HG02938 (cell line): ENCODE results near the gene LMAN2L.
A peak's percentile ranks its signal among the peaks of the same experiment; 100 is the strongest.

Experiments
- ATAC-seq: cut with Tn5 transposase; IDR thresholded peaks from one replicate; pipeline ENCODE4 v1.9.1; 2021; ENCODE audit warnings: mild to moderate bottlenecking, moderate library complexity; ENCODE audit not compliant: unreplicated experiment

LMAN2L gene

GRCh38 chr2:96739633-96740428 is at the start of gene LMAN2L:
LMAN2L (minus strand) TSS chr2:96740064; CDS start chr2:96740040, 24 bp downstream.
- peak; percentile 97 for ATAC-seq

DNA sequence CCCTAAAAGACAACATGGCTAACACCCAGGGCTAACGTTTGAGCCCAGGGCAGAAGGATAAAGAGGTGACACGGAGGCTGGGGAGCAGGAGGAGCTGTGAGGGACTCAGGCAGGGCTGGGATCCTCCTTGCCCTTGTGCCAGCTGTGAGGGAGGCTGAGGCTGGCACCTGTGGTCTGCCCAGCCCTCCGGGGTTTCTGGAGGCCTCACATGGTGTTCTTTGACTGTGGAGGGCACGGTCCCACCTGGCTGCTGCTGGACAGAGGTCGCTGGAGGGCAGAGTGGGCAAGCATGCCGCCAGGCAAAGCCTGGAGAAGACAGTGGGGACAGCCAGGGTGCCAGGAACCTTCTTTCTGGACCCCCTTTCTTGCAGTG is 49.4 kb upstream of the LMAN2L start:
- no peak for ATAC-seq

DNA sequence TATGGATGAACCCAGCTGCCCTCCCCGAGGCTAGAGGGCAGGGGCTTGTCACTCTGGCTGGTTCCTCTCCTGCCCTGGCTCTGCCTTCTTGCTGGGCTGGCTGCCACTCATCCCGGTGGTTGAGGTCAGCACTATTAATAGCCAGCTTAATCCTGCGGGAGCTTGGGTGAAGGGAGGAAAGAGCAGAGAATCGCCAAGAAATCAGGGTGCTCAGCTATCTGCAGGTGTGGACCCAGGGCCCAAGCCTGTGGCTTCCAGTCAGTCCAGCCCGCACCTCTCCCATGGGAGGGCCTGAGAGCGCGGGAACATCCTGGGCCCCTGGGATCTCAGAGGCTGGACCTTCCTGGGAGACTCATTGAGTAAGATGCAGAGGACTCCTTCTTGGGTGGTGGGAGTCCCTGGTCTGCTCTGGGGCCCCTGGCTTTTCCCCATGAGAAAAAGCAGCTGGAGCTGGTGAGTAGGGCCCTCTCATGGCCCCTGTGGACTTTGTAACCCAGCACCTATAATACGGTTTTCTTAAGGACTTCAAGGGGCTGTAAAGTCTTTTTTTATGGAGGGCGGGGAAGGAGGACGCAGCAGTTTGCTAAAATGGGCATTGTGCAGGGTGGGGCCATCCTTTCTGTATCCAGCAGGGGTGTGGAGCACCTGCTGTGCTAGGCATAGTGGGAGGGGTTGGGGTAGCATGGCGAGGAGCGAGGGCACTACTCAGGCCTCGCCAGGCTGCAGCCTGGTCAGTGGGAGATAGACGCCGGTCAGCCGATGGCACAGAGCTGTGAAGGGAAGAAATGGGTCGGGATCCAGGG is 48.8 kb upstream of the LMAN2L start:
- no peak for ATAC-seq

GRCh38 chr2:96787411-96787810 is 47.5 kb upstream of the LMAN2L start:
- no peak for ATAC-seq

GRCh38 chr2:96783388-96783787 is 43.5 kb upstream of the LMAN2L start:
- ATAC-seq = no peak

DNA sequence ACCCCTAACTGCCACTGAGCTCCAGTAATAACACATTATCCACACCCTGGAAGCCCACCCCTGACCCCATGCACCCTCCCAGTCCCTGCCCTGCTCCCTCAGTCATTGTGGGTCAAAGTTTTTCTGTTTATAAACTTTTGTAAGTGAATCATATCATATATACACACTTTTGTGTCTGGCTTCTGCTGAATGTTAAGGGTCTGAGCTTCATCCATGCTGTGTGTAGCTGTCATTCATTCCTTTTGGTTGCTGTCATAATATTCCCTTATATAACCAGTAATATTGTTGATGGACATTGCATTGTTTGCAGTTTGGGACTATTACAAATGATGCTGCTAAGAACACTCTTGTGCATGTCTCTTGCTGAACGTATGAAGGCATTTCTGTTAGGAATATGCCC is 35.3 kb upstream of the LMAN2L start:
- ATAC-seq = no peak

DNA sequence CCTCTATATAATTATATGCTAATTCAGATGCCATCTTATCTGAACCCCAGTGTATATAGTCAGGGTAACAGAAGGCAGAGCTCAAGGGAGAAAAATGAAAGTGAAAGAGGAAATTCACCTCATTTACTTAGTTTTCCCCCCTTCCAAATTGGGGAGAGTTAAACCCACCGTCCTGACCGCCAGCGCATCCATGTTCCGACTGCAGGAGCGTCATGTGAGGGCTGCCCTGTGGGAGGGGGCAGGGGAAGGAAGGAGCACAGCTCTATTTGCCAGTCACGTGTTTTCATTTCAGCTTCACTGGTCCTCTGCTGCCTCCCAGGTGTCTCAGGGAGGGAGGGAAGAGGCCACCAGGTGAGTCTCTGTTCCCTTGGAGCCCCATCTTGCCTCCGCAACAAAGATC is 34.1 kb upstream of the LMAN2L start:
- no peak for ATAC-seq

DNA sequence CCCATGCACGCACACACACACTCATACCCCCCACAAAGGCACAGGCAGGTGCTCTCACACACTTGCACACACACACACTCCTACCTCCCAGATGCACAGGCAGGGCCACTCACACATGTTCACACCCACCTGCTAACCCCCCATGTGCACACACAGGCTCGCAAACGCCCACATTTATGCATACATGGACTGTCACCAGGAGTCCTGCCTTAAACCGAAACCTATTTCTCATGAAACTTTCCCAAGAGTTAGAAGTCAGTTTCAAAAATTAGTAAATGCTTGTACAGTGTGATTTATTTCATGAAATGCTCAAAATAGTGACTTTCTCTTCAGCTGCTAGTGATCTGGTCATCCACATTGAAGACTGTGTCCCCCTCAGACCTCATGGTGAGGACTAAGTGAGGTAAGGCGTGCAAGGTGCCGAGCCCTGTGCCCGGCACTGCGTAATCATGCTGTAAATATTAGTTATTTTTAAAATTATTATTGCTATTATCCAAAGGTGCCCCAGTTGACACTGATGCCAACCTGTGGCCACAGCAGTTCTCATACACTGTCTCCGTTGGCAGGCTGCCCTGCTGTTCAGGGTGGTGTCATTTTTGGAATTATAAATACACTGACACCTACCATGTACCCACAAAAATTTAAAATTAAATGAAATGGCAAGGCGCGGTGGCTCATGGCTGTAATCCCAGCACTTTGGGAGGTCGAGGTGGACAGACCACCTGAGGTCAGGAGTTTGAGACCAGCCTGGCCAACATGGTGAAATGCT is 33.2 kb upstream of the LMAN2L start:
- no peak for ATAC-seq

GRCh38 chr2:96771796-96772618 is 32.1 kb upstream of the LMAN2L start:
- no peak for ATAC-seq

DNA sequence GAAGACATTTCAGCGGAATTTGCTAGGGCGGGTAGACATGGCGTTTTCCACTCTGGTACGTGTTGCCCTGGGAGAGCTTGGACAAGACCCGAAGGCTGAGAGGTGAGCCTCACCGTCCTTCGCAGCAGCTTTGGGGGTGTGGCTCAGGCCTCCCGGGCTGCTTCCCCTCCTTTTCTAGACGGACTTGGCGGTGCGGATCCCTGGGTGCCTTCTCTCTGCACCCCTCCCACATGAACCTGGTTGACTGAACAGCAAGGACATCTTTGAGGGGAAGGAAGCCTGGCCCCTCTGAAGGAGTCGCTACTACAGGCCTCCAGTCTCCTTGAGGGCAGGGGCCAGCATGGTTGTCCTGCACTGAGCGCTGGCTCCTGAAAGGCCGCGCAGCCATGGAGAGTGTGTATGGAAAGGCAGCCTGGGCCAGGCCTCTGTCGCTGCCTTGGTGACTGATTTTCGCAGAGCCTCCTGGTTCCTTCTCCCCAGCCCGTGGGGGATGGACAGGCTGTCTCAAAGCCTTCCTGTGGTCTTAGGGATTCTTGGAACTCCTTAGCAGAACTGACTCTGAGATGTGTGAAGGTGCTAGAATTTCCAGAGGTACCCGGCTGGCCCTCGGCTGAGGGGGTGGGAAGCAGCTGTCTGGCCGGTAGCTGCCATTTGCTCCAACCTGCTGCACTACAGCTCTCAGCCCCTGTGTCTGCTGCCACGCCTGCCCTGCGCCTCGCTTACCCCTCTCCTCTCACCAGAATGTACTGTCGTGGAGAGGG is 30.8 kb upstream of the LMAN2L start:
- ATAC-seq = no peak

GRCh38 chr2:96769814-96770213 is 29.9 kb upstream of the LMAN2L start:
- ATAC-seq = no peak

GRCh38 chr2:96768083-96768561 is 28.3 kb upstream of the LMAN2L start:
- ATAC-seq = no peak

GRCh38 chr2:96767135-96767871 is 27.4 kb upstream of the LMAN2L start:
- no peak for ATAC-seq

GRCh38 chr2:96764253-96764637 is 24.4 kb upstream of the LMAN2L start:
- ATAC-seq = no peak

DNA sequence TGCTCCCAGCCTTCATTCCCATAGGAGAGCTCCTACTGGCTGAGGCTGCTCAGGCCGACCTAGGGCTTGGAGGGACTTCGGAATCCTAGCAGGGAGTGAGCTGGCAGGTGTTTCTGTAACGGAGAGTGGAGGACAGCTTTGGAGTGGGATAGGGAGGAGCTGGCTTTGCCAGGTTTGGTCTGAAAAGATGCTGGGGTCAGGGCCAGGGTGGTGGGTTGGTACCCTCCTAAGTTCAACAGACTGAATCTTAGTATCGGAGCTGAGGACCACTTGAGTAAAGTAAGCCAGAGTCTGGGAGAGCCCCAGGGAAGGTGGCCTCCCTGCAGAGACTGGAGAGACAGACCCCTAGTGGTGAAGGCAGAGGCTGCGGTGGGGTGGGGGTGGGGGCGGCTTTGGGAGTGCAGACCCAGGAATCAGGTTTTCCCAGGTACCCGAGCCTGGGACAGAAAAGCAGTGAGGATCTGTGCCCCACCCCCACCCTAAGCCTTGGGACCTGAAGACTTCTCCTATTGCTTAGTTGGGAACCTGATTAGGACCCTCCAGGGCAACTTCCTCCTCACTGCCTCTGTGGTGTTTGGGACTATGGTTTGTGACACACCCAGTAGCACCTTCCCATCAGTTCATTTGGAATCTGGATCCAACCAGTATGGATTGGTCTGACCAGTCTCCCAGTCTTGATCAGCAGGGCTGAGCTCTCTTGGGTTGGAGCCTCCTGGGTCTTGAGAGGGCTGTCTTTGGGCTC is 23.8 kb upstream of the LMAN2L start:
- no peak for ATAC-seq

GRCh38 chr2:96762529-96763311 is 22.9 kb upstream of the LMAN2L start:
- ATAC-seq = no peak

DNA sequence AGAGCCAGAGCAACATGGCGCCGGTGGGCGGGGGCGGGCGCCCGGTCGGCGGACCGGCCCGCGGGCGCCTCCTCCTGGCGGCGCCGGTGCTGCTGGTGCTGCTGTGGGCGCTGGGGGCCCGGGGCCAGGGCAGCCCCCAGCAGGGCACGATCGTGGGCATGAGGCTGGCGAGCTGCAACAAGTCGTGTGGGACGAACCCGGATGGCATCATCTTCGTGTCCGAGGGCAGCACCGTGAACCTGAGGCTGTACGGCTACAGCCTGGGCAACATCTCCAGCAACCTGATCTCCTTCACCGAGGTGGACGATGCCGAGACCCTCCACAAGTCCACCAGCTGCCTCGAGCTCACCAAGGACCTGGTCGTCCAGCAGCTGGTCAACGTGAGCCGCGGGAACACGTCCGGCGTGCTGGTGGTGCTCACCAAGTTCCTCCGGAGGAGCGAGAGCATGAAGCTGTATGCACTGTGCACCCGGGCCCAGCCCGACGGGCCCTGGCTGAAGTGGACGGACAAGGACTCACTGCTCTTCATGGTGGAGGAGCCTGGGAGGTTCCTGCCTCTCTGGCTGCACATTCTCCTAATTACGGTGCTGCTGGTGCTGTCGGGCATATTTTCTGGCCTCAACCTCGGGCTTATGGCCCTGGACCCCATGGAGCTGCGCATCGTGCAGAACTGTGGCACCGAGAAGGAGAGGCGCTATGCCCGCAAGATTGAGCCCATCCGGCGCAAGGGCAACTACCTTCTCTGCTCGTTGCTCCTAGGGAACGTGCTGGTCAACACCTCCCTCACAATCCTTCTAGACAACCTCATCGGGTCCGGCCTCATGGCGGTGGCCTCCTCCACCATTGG is 21.3 kb upstream of the LMAN2L start:
- ATAC-seq = peak; percentile 34
